ENCODE measurements around the gene SORT1. TPM values are rescaled to one million over a fixed set of nuclear protein-coding genes. Genes with fewer than 3 reads are reported as not detected.
A peak's percentile ranks its signal among the peaks of the same experiment; 100 is the strongest.

Gene SORT1
- total and polyA plus RNA-seq, 2 of the 13 experiments (the other 11 are each of a cell fraction or from before 2014, with no cell fraction given) = 32.4 to 93.0 TPM

- TF ChIP-seq ZNF562 (CRISPR knock-in tag; IDR thresholded peaks at IDR 0.05; ENCODE audit: borderline replicate concordance) (no peak), RELA (CRISPR knock-in tag; IDR thresholded peaks at IDR 0.05) (no peak), ZNF451 (CRISPR knock-in tag; IDR thresholded peaks at IDR 0.05) (no peak), ZNF790 (CRISPR knock-in tag; IDR thresholded peaks at IDR 0.05; ENCODE audit: borderline replicate concordance) (no peak), ZFP90 (CRISPR knock-in tag; IDR thresholded peaks at IDR 0.05; ENCODE audit: borderline replicate concordance) (no peak), ZNF530 (CRISPR knock-in tag; IDR thresholded peaks at IDR 0.05; ENCODE audit: low read depth) (no peak), ZNF317 (CRISPR knock-in tag; IDR thresholded peaks at IDR 0.05) (no peak), GATAD1 (CRISPR knock-in tag; IDR thresholded peaks at IDR 0.05) (no peak), KDM4B (CRISPR knock-in tag; IDR thresholded peaks at IDR 0.05) (no peak)
Observed at GRCh38 chr1:109372281-109372680, 25.4 kb downstream of the SORT1 start (continued).

- peak overlapping the region; percentile 62 for H3K4me2 ChIP-seq (ENCODE audit: low read depth, low read length)
- H3K4me3 ChIP-seq (replicated peaks in 1 of 3; ENCODE audit: insufficient read depth in 1 of 3, low read depth in 2 of 3, low read length in 3 of 3) = peak overlapping the region in 1 of 3 experiments; percentile 24; a peak in 1 of 6 replicates
- 0 out of 2 replicates have a peak, but pooled peaks cover 3% of the 10 kb centered on the region for H4K20me1 ChIP-seq (ENCODE audit: insufficient read depth, low read length)
- intact Hi-C loops (cut with micrococcal nuclease; ENCODE audit: unreplicated experiment) (loop anchor here (2.0 kb wide), 1 partner anchor 21 kb away; no protein-coding TSS in a partner anchor), in situ Hi-C loops (cut with HindIII; ENCODE audit: extremely low pct_ligation_motif_present, low pct_unique_long_range_greater_than_20kb) (no loop called here)
- ATAC-seq (peak; percentile 51), FAIRE-seq (no peak), DNase-seq (ENCODE audit: low spot score) (no peak)
- H2AFZ ChIP-seq (ENCODE audit: low read length) = no peak overlapping the region
- CTCF ChIA-PET (ENCODE audit: low intra/inter-chr PET ratio, low total read pairs) = no interaction called here
- H3K36me3 ChIP-seq (replicated peaks in 1 of 2; ENCODE audit: control insufficient read depth in 1 of 2, insufficient read depth in 2 of 2, low read length in 2 of 2) = peaks cover 7 to 23% of the 10 kb centered on the region in 2 experiments; a peak in 4 of 5 replicates
- no peak overlapping the region for H3K9ac ChIP-seq (ENCODE audit: insufficient read depth, low read depth, low read length)
- peak overlapping the region; percentile 54 for H3K27ac ChIP-seq (ENCODE audit: extremely low read length, insufficient read depth, low read length)
- H3K79me2 ChIP-seq (ENCODE audit: insufficient read depth, low read length) = peaks cover 70% of the 10 kb centered on the region
- POLR2A ChIA-PET = interaction anchor here (0.5 to 1.7 kb wide), 5 partner anchors 8 to 89 kb away, joined by 3 to 8 read pairs (median 3); partner anchors contain the start of genes MYBPHL, PSMA5 and PSRC1
- H3K9me3 ChIP-seq (ENCODE audit: low read length) = no peaks in the 10 kb centered on the region
- 6% methylated on average over 4 of the region's 4 CpGs for WGBS (ENCODE audit: low lambda C conversion rate)
- H3K4me1 ChIP-seq (ENCODE audit: insufficient read depth, low read length) = peaks cover 59% of the 10 kb centered on the region
- no TSS peak for BruUV-seq (replicated peaks)
- no peaks in the 10 kb centered on the region for H3K27me3 ChIP-seq (ENCODE audit: control insufficient read depth in 1 of 2, insufficient read depth in 2 of 2, low read length in 2 of 2)
- TF ChIP-seq RXRB (CRISPR knock-in tag; IDR thresholded peaks at IDR 0.05; ENCODE audit: borderline replicate concordance) (0 out of 2 replicates have a peak, but pooled peaks have one; percentile 5), THRA (CRISPR knock-in tag; IDR thresholded peaks at IDR 0.05; ENCODE audit: borderline replicate concordance) (0 out of 2 replicates have a peak, but pooled peaks have one; percentile 9), KMT2A (CRISPR knock-in tag; IDR thresholded peaks at IDR 0.05) (0 out of 2 replicates have a peak, but pooled peaks have one; percentile 29), ERF (CRISPR knock-in tag; IDR thresholded peaks at IDR 0.05) (peak; percentile 0; the same call in 1 of the 2 replicates), BCL6 (CRISPR knock-in tag; IDR thresholded peaks at IDR 0.05) (no peak), GFI1 (CRISPR knock-in tag; IDR thresholded peaks at IDR 0.05; ENCODE audit: borderline replicate concordance) (0 out of 2 replicates have a peak, but pooled peaks have one; percentile 1), SAP130 (CRISPR knock-in tag; IDR thresholded peaks at IDR 0.05; ENCODE audit: low read depth) (peak; percentile 21; the same call in 1 of the 2 replicates), TFE3 (CRISPR knock-in tag; IDR thresholded peaks at IDR 0.05) (0 out of 2 replicates have a peak, but pooled peaks have one; percentile 30), CEBPG (CRISPR knock-in tag; IDR thresholded peaks at IDR 0.05) (peak; percentile 80), HMGA1 (CRISPR knock-in tag; conservative IDR thresholded peaks at IDR 0.05) (no peak), MYNN (CRISPR knock-in tag; IDR thresholded peaks at IDR 0.05; ENCODE audit: low read depth) (no peak)
Observed at GRCh38 chr1:109371341-109371739, 26.4 kb downstream of the SORT1 start.
